B cell (primary cell): ENCODE data around the gene EPS8L3. TPM values are rescaled to one million over a fixed set of nuclear protein-coding genes. Genes with fewer than 3 reads are reported as not detected.
"Not testable (repeated sequence)": the region's sequence is repeated elsewhere in the genome, so short reads cannot be mapped to it uniquely, and the experiment has no call there.

Experiments
- ATAC-seq: fragments of 200-7000 bp; cut with Tn5 transposase; one replicate; pipeline ENCODE4 v1.10.0; 2021; ENCODE audit warnings: low read depth, mild to moderate bottlenecking, moderate number of reproducible peaks, moderate library complexity
- CTCF ChIA-PET: fragments of 350-600 bp; sonication (Branson Sonifier 250); formaldehyde crosslinking; loops from one replicate; lab custom pipeline; 2021; ENCODE audit warnings: antibody characterized with exemption, inconsistent platforms; lab: Charles Lee
- POLR2A ChIA-PET: fragments of 350-600 bp; sonication (Branson Sonifier 250); formaldehyde crosslinking; loops from one replicate; lab custom pipeline; 2021; ENCODE audit warnings: antibody characterized with exemption; lab: Charles Lee
- DNase-seq: peaks from one replicate; pipeline ENCODE4 v3.0.0; 2013
- H2AFZ ChIP-seq: 2 replicates; pipeline ENCODE4 v1.6.1; 2012; ENCODE audit warnings: mild to moderate bottlenecking, low read depth, low read length; ENCODE audit not compliant: insufficient read depth, poor library complexity, severe bottlenecking
- H3K27ac ChIP-seq, 2 donors: 1 replicate in 1 of 2; 2 replicates in 1 of 2; pipeline ENCODE4 v1.5.1; 2012 to 2013; ENCODE audit warnings: low read length in 2 of 2, mild to moderate bottlenecking in 2 of 2, moderate library complexity in 1 of 2
- H3K27me3 ChIP-seq, 4 experiments: fragments of 200-600 bp in 1 of 4; sonication (generic) in 1 of 4; replicated peaks in 1 of 4; 1 replicate in 2 of 4; 2 replicates in 2 of 4; pipeline versions ENCODE4 v1.6.1 to v1.7.0; 2013 to 2016; ENCODE audit warnings: low read length in 3 of 4, mild to moderate bottlenecking in 2 of 4, mixed read lengths in 1 of 4, moderate library complexity in 1 of 4; ENCODE audit not compliant: insufficient read depth in 4 of 4, control insufficient read depth in 3 of 4; ENCODE audit errors: control extremely low read depth in 1 of 4
- H3K36me3 ChIP-seq, 2 experiments: replicated peaks in 1 of 2; 1 replicate in 1 of 2; 2 replicates in 1 of 2; pipeline versions ENCODE4 v1.6.1 to v1.7.1; 2013; ENCODE audit warnings: low read length in 1 of 2; ENCODE audit not compliant: insufficient read depth in 2 of 2, control insufficient read depth in 1 of 2; ENCODE audit errors: control extremely low read depth in 1 of 2, extremely low read depth in 1 of 2
- H3K4me1 ChIP-seq, 2 donors: fragments of 200-600 bp in 1 of 2; sonication (generic) in 1 of 2; 1 replicate in 1 of 2; 2 replicates in 1 of 2; pipeline versions ENCODE4 v1.5.1 to v1.6.1; 2013 to 2017; ENCODE audit warnings: low read length in 2 of 2; ENCODE audit not compliant: control insufficient read depth in 2 of 2, insufficient read depth in 2 of 2
- H3K4me2 ChIP-seq: replicated peaks from 2 replicates; pipeline ENCODE3; 2012; ENCODE audit warnings: mild to moderate bottlenecking, low read depth, low read length; ENCODE audit not compliant: poor library complexity, severe bottlenecking
- H3K4me3 ChIP-seq, 5 experiments: fragments of 200-600 bp in 1 of 5; sonication (generic) in 1 of 5; 1 replicate in 3 of 5; 2 replicates in 2 of 5; pipeline versions ENCODE4 v1.5.1 to v1.7.0; 2011 to 2016; ENCODE audit warnings: low read length in 4 of 5, mild to moderate bottlenecking in 4 of 5, low read depth in 2 of 5, control low read depth in 1 of 5, moderate library complexity in 1 of 5; ENCODE audit not compliant: insufficient read depth in 1 of 5; ENCODE audit errors: control extremely low read depth in 1 of 5, extremely low read depth in 1 of 5
- H3K79me2 ChIP-seq: fragments of 200-600 bp; sonication (generic); one replicate; pipeline ENCODE4 v1.6.0; 2016; ENCODE audit warnings: low read length; ENCODE audit not compliant: control insufficient read depth, insufficient read depth
- H3K9ac ChIP-seq: fragments of 200-600 bp; sonication (generic); 2 replicates; pipeline ENCODE4 v1.6.1; 2017; ENCODE audit warnings: mild to moderate bottlenecking, low read length, moderate library complexity
- H3K9me3 ChIP-seq, 3 donors: one replicate each; pipeline versions ENCODE4 v1.6.1 to v1.7.1; 2013; ENCODE audit warnings: low read length in 2 of 3; ENCODE audit not compliant: control insufficient read depth in 2 of 3, insufficient read depth in 1 of 3; ENCODE audit errors: control extremely low read depth in 1 of 3
- H4K20me1 ChIP-seq: 2 replicates; pipeline ENCODE4 v1.6.0; 2012; ENCODE audit warnings: mild to moderate bottlenecking, low read length; ENCODE audit not compliant: insufficient read depth, control insufficient read depth, poor library complexity, severe bottlenecking
- H3K27ac Mint-ChIP-seq: one replicate; pipeline ENCODE4 v1.8.0; 2021; ENCODE audit warnings: mixed read lengths
- H3K27me3 Mint-ChIP-seq: one replicate; pipeline ENCODE4 v1.8.0; 2021; ENCODE audit warnings: mixed read lengths
- H3K4me1 Mint-ChIP-seq: one replicate; pipeline ENCODE4 v1.8.0; 2021; ENCODE audit warnings: mixed read lengths
- H3K4me3 Mint-ChIP-seq: one replicate; pipeline ENCODE4 v1.8.0; 2021; ENCODE audit warnings: mixed read lengths
- H3K9me3 Mint-ChIP-seq: one replicate; pipeline ENCODE4 v1.8.0; 2022; ENCODE audit warnings: mixed read lengths; ENCODE audit not compliant: insufficient read depth
- CTCF ChIP-seq: fragments of 200-600 bp; IDR thresholded peaks from one replicate; pipeline ENCODE4 v1.8.0; 2022; ENCODE audit warnings: antibody characterized with exemption, mild to moderate bottlenecking
- EZH2 ChIP-seq: IDR thresholded peaks from 2 replicates; pipeline ENCODE4 v1.6.1; 2012; ENCODE audit warnings: borderline replicate concordance, low read depth, mild to moderate bottlenecking, moderate library complexity, low read length; ENCODE audit not compliant: insufficient read depth, poor library complexity, severe bottlenecking
- WGBS: methylation state at CpG from one replicate; pipeline ENCODE4 v1.1.5; 2013; ENCODE audit warnings: missing lambda C conversion rate; ENCODE audit not compliant: insufficient coverage; 5-methylcytosine and 5-hydroxymethylcytosine counted together
- intact Hi-C: fragments of 100-400 bp; cut with micrococcal nuclease; formaldehyde crosslinking; loops from one replicate; pipeline ENCODE4 v1.10.0; 2022
- polyA plus RNA-seq: library from polyadenylated mRNA; depleted of rRNA; stranded (reverse); fragments of >200 nt; gene quantifications from 2 replicates; pipeline ENCODE4 v1.2.3, GENCODE V29; 2012
- total RNA-seq, 2 donors: library from RNA; stranded (reverse); fragments of 120-200 nt in 1 of 2; gene quantifications; 1 replicate in 1 of 2; 2 replicates in 1 of 2; pipeline versions ENCODE4 v1.2.3 to v1.2.4, GENCODE V29; 2013 to 2022

The EPS8L3 gene
- total and polyA plus RNA-seq, 2 donors (not counting 1 experiment from before 2014, with no cell fraction given) = not detected

DNA sequence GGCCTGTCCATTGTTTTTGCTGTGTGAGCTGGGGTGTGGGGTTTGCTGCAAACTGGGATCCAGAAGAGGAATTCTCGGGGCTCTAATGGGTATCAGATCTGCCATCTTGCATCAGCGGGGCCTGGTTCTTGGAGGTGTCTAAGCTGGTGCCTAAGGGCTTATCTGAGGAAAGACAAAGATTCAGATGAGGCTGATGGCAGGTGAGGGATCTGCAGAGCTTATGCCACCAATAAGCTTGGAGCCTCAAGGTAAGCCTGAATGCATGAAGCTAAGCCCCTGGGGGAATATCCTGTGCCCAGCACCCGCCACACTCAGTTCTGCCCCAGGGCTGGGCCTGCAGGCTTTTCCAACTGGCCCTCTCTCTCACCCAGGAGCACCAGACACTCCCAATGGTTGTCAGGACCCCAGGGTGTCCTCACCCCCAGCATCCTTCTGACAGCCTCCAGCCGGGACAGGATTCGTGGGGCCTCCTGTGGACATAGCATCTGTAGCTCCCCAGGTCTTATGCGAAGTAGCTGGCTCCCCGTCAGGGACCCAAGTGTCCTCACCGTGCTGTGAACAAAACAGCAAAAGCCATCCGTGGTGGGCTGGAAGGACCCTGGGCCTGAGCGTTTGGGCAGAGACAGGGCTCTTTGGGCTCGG lies 13.4 kb downstream of the EPS8L3 start:
- intact Hi-C loops = no loop called here
- no peaks in the 10 kb centered on the region for H3K36me3 ChIP-seq
- no peak overlapping the region for H3K9ac ChIP-seq
- ChIA-PET POLR2A (no interaction called here), CTCF (interaction anchor here (1.0 kb wide), 1 partner anchor 23 kb away, joined by 4 read pairs; no protein-coding TSS in a partner anchor)
- WGBS = 98% methylated on average over 11 of the region's 11 CpGs
- Mint-ChIP-seq H3K27me3 (peaks cover 39% of the 10 kb centered on the region), H3K9me3 (no peaks in the 10 kb centered on the region), H3K4me1 (no peaks in the 10 kb centered on the region), H3K27ac (no peak overlapping the region), H3K4me3 (no peak overlapping the region)
- H3K4me2 ChIP-seq = no peak overlapping the region
- H3K79me2 ChIP-seq = no peaks in the 10 kb centered on the region
- DNase-seq (no peak), ATAC-seq (no peak)
- peaks cover 0 to 5% (median 0%) of the 10 kb centered on the region in 3 donors for H3K9me3 ChIP-seq
- peaks cover 0 to 14% (median 2%) of the 10 kb centered on the region in 4 experiments for H3K27me3 ChIP-seq
- no peak overlapping the region for H2AFZ ChIP-seq
- no peak overlapping the region for H3K27ac ChIP-seq
- no peak overlapping the region for H3K4me3 ChIP-seq
- no peak for TF ChIP-seq EZH2
- H4K20me1 ChIP-seq = no peaks in the 10 kb centered on the region
- no peaks in the 10 kb centered on the region for H3K4me1 ChIP-seq

DNA sequence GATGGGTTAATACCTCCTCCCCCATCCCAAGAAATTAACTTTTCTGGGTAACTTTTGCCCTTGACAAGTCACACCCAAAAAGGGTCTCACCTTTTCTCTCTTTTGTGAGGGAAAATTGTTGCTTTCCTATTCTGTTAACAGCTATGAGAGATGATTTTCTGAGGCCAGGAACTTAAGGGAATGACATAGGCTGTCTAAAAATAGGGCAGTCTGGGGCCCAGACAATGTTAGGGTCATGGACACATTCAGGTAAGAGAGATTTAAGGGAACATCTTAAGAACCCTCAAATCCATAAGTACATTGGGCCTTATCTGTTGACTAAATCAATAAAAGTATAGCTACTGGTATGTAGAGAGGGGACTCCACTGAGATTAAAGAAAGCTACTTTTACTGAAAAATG lies 14.5 kb downstream of the EPS8L3 start:
- Mint-ChIP-seq H3K27me3 (peaks cover 42% of the 10 kb centered on the region), H3K4me3 (no peak overlapping the region), H3K4me1 (no peaks in the 10 kb centered on the region), H3K9me3 (no peaks in the 10 kb centered on the region), H3K27ac (no peak overlapping the region)
- Histone ChIP-seq H3K27ac (no peak overlapping the region), H3K9me3 (peaks cover 0 to 5% (median 0%) of the 10 kb centered on the region in 3 donors), H3K36me3 (no peaks in the 10 kb centered on the region), H3K4me1 (no peaks in the 10 kb centered on the region), H4K20me1 (no peaks in the 10 kb centered on the region), H3K79me2 (no peaks in the 10 kb centered on the region), H3K4me3 (no peak overlapping the region), H2AFZ (no peak overlapping the region), H3K4me2 (no peak overlapping the region), H3K9ac (no peak overlapping the region), H3K27me3 (peaks cover 0 to 14% (median 2%) of the 10 kb centered on the region in 4 experiments)
- ChIA-PET CTCF (interaction anchor here (0.8 to 1.0 kb wide), 2 partner anchors 24 to 109 kb away, joined by 3 to 4 read pairs; no protein-coding TSS in a partner anchor), POLR2A (no interaction called here)
- ATAC-seq (no peak), DNase-seq (no peak)
- intact Hi-C loops = no loop called here
- TF ChIP-seq CTCF (no peak), EZH2 (no peak)

DNA sequence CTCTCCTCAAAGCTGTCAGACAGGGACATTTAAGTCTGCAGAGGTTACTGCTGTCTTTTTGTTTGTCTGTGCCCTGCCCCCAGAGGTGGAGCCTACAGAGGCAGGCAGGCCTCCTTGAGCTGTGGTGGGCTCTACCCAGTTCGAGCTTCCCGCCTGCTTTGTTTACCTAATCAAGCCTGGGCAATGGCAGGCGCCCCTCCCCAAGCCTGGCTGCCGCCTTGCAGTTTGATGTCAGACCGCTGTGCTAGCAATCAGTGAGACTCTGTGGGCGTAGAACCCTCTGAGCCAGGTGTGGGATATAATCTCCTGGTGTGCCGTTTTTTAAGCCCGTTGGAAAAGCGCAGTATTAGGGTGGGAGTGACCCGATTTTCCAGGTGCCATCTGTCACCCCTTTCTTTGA lies 15.4 kb downstream of the EPS8L3 start:
- 92% methylated on average over 4 of the region's 10 CpGs for WGBS
- H3K4me3 ChIP-seq, H3K4me1 ChIP-seq, H3K27ac Mint-ChIP-seq, ATAC-seq, intact Hi-C loops, H3K4me2 ChIP-seq, H3K27ac ChIP-seq, H3K9me3 Mint-ChIP-seq, H3K4me3 Mint-ChIP-seq, H4K20me1 ChIP-seq, H3K9me3 ChIP-seq, H3K9ac ChIP-seq, DNase-seq, H2AFZ ChIP-seq, H3K79me2 ChIP-seq, H3K36me3 ChIP-seq, POLR2A ChIA-PET, H3K4me1 Mint-ChIP-seq: not testable (repeated sequence)
- CTCF ChIA-PET = interaction anchor here (0.8 kb wide), 1 partner anchor 108 kb away, joined by 3 read pairs; no protein-coding TSS in a partner anchor
- peaks cover 0 to 14% (median 2%) of the 10 kb centered on the region in 4 experiments for H3K27me3 ChIP-seq
- H3K27me3 Mint-ChIP-seq = peaks cover 36% of the 10 kb centered on the region
